ENCODE results near the gene DNAI7. TPM values are rescaled to one million over a fixed set of nuclear protein-coding genes. Genes with fewer than 3 reads are reported as not detected.
A peak's percentile ranks its signal among the peaks of the same experiment; 100 is the strongest.

DNAI7 gene
- polyA plus RNA-seq, 3 donors = not detected

DNA sequence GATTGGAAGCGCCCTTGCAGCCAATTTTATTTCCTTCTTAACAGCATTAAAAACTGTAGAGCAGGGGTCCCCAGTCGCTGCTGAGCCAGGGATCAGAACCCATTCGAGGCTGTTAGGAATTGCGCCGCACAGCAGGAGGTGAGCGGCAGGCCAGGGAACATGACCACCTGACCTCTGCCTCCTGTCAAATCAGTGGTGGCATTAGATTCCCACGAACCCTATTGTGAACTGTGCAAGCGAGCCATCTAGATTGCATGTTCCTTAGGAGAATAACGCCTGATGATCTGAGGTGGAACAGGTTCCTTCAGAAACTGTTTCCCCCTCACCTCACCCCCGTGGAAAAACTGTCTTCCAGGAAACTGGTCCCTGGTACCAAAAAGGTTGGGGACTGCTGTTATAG, 107.4 kb downstream of the DNAI7 start:
- Histone ChIP-seq H3K9me3 (replicated peaks in 1 of 2; ENCODE audit: control insufficient read depth in 1 of 2, insufficient read depth in 1 of 2, low read length in 2 of 2) (no peaks in the 10 kb centered on the region), H3K79me2 (ENCODE audit: insufficient read depth, low read length) (no peaks in the 10 kb centered on the region), H3K27me3 (ENCODE audit: control insufficient read depth in 2 of 2, insufficient read depth in 2 of 2, low read length in 2 of 2) (no peaks in the 10 kb centered on the region), H4K20me1 (ENCODE audit: insufficient read depth, low read length) (peaks cover 23% of the 10 kb centered on the region), H3K4me2 (replicated peaks; ENCODE audit: extremely low read depth, low read length, poor library complexity, severe bottlenecking) (no peak overlapping the region), H3K9ac (ENCODE audit: insufficient read depth, low read length, poor library complexity, severe bottlenecking) (no peak overlapping the region), H3K4me3 (replicated peaks in 1 of 3; ENCODE audit: low read depth in 2 of 3, low read length in 3 of 3) (no peak overlapping the region), H3K27ac (ENCODE audit: low read depth in 1 of 2, low read length in 2 of 2) (no peak overlapping the region), H2AFZ (ENCODE audit: insufficient read depth, low read depth, low read length, poor library complexity, severe bottlenecking) (no peak overlapping the region), H3K36me3 (replicated peaks in 1 of 2; ENCODE audit: control insufficient read depth in 1 of 2, insufficient read depth in 2 of 2, low read length in 2 of 2) (peaks cover 89 to 96% of the 10 kb centered on the region in 2 donors), H3K4me1 (ENCODE audit: control insufficient read depth in 1 of 2, insufficient read depth in 2 of 2, low read length in 2 of 2) (peaks cover 0 to 5% of the 10 kb centered on the region in 2 donors)
- no peaks in the 10 kb centered on the region for H3K9me3 Mint-ChIP-seq
- H3K27me3 Mint-ChIP-seq (ENCODE audit: low read depth in 3 of 3) = no peaks in the 10 kb centered on the region
- 98% methylated on average over 7 of the region's 10 CpGs for WGBS (ENCODE audit: insufficient coverage)
- no peak for DNase-seq
- peaks cover 84 to 86% of the 10 kb centered on the region in 2 donors for H3K36me3 Mint-ChIP-seq
- peak overlapping the region in 6 of 7 donors; percentile 26 to 82 (median 62) for H3K27ac Mint-ChIP-seq
- H3K4me1 Mint-ChIP-seq = peaks cover 15% of the 10 kb centered on the region
- H3K4me3 Mint-ChIP-seq = no peak overlapping the region
- TF ChIP-seq CTCF (IDR thresholded peaks at IDR 0.05) = no peak
- intact Hi-C loops (cut with micrococcal nuclease) = no loop called here

DNA sequence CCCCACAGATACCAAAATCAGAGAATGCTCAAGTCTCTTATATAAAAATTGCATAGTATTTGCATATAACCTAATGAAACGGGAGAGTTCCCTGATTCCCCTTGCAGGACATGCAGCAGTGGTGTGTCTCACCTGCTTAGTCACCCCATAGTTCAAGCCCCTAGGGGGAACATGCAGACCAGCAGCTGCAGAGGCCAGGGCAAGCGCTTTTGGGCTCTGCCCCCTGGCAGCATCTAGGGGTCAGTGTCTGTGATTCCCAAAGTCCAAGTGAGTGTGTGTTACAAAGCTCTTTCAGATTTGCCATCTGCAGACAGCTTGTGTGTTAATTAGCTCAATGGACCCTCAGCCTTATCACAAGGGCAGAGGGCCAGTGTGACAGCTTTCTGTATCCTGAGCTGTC, 110.1 kb downstream of the DNAI7 start:
- H3K4me1 Mint-ChIP-seq = peaks cover 8% of the 10 kb centered on the region
- Histone ChIP-seq H3K4me1 (ENCODE audit: control insufficient read depth in 1 of 2, insufficient read depth in 2 of 2, low read length in 2 of 2) (peaks cover 0 to 5% of the 10 kb centered on the region in 2 donors), H3K79me2 (ENCODE audit: insufficient read depth, low read length) (no peaks in the 10 kb centered on the region)

More for the DNA sequence above, 110.1 kb downstream of the DNAI7 start:
- TF ChIP-seq CTCF (IDR thresholded peaks at IDR 0.05) = no peak
- no peaks in the 10 kb centered on the region for H3K9me3 ChIP-seq (replicated peaks in 1 of 2; ENCODE audit: control insufficient read depth in 1 of 2, insufficient read depth in 1 of 2, low read length in 2 of 2)
- H3K4me2 ChIP-seq (replicated peaks; ENCODE audit: extremely low read depth, low read length, poor library complexity, severe bottlenecking) = no peak overlapping the region
- H3K27ac ChIP-seq (ENCODE audit: low read depth in 1 of 2, low read length in 2 of 2) = no peak overlapping the region
- DNase-seq = no peak
- H2AFZ ChIP-seq (ENCODE audit: insufficient read depth, low read depth, low read length, poor library complexity, severe bottlenecking) = no peak overlapping the region
- H3K36me3 ChIP-seq (replicated peaks in 1 of 2; ENCODE audit: control insufficient read depth in 1 of 2, insufficient read depth in 2 of 2, low read length in 2 of 2) = peaks cover 93 to 98% of the 10 kb centered on the region in 2 donors
- intact Hi-C loops (cut with micrococcal nuclease) = no loop called here
- H3K9ac ChIP-seq (ENCODE audit: insufficient read depth, low read length, poor library complexity, severe bottlenecking) = no peak overlapping the region
- no peaks in the 10 kb centered on the region for H3K27me3 ChIP-seq (ENCODE audit: control insufficient read depth in 2 of 2, insufficient read depth in 2 of 2, low read length in 2 of 2)
- no peak overlapping the region for H3K4me3 Mint-ChIP-seq
- no peaks in the 10 kb centered on the region for H3K9me3 Mint-ChIP-seq
- H3K27ac Mint-ChIP-seq = peak overlapping the region in 2 of 7 donors; percentile 57 to 60
- no peak overlapping the region for H3K4me3 ChIP-seq (replicated peaks in 1 of 3; ENCODE audit: low read depth in 2 of 3, low read length in 3 of 3)
- H4K20me1 ChIP-seq (ENCODE audit: insufficient read depth, low read length) = peaks cover 23% of the 10 kb centered on the region
- 90% methylated on average over 2 of the region's 2 CpGs for WGBS (ENCODE audit: insufficient coverage)
- H3K36me3 Mint-ChIP-seq = peaks cover 82 to 84% of the 10 kb centered on the region in 2 donors
- no peaks in the 10 kb centered on the region for H3K27me3 Mint-ChIP-seq (ENCODE audit: low read depth in 3 of 3)

All from CD14-positive monocyte (primary cell).